Vagina (tissue), 2 donors: ENCODE measurements around the gene CETP.

ENCODE experiments used
- POLR2A ChIP-seq, 2 donors: fragments of 450-650 bp; IDR thresholded peaks; one replicate each; pipeline ENCODE4 v1.6.1; 2017; ENCODE audit warnings: antibody characterized with exemption in 2 of 2, mild to moderate bottlenecking in 2 of 2, moderate library complexity in 2 of 2
- POLR2AphosphoS5 ChIP-seq, 2 donors: sonication (generic); formaldehyde crosslinking; IDR thresholded peaks; one replicate each; pipeline ENCODE4 v1.9.0; 2017; ENCODE audit warnings: antibody characterized with exemption in 2 of 2, mild to moderate bottlenecking in 2 of 2, low read depth in 1 of 2; ENCODE audit not compliant: insufficient read depth in 1 of 2
- TF ChIP-seq, protein P1 (sequence below), 3 experiments: fragments of 450-650 bp in 2 of 3; fragments of 200-600 bp in 1 of 3; sonication (generic) in 1 of 3; IDR thresholded peaks; one replicate each; pipeline ENCODE4 v1.5.1; 2017 to 2019; ENCODE audit warnings: antibody characterized with exemption in 3 of 3, mild to moderate bottlenecking in 2 of 3, moderate library complexity in 2 of 3

DNA sequence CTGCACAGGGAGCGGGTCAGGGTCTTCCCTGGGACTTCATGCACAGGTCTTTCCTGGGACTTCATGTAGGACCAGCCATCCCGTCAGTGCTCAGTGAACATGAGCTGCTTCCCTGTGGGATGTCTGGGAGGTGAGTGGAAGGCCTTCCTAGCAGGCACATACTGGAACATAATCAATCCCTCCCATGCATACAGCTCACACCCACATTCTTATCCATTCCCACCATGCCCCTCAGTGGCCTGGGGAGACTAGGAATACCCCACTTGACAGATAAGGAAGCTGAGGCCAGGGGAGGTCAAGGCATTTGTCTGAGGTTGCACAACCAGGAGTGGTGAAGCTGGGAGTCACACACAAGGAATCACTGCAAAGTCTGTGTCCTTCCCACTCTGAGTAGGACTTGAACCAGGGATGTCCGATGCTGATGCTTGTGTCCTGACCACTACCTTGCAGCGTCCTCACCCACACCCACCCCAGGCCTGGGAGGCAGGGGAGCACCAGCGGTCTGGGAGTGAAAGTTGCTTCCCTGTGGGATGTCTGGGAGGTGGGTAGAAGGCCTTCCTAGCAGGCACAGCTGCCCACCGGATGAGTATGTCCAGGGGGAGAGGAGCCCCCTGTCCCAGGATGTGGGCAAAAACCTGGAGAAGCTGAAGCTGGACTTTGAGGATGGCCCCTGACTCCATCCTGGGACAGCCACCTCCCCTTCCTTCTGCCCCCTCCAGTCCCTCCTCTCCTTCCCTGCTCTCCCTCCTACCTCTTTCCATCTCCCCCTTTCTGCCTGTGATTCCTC, 26.6 kb downstream of the CETP start:
- TF ChIP-seq, protein P1, sequence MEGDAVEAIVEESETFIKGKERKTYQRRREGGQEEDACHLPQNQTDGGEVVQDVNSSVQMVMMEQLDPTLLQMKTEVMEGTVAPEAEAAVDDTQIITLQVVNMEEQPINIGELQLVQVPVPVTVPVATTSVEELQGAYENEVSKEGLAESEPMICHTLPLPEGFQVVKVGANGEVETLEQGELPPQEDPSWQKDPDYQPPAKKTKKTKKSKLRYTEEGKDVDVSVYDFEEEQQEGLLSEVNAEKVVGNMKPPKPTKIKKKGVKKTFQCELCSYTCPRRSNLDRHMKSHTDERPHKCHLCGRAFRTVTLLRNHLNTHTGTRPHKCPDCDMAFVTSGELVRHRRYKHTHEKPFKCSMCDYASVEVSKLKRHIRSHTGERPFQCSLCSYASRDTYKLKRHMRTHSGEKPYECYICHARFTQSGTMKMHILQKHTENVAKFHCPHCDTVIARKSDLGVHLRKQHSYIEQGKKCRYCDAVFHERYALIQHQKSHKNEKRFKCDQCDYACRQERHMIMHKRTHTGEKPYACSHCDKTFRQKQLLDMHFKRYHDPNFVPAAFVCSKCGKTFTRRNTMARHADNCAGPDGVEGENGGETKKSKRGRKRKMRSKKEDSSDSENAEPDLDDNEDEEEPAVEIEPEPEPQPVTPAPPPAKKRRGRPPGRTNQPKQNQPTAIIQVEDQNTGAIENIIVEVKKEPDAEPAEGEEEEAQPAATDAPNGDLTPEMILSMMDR (IDR thresholded peaks at IDR 0.05): no peak
- TF ChIP-seq POLR2A (IDR thresholded peaks at IDR 0.05) (no peak), POLR2AphosphoS5 (IDR thresholded peaks at IDR 0.05; ENCODE audit: insufficient read depth in 1 of 2, low read depth in 1 of 2) (no peak)
